SK-N-SH treated with all-trans-retinoic acid at 6 μM for 48 hours (cell line): Measurements from ENCODE around the gene C11orf71.

ENCODE experiments used
- ATAC-seq: fragments of 200-7000 bp; cut with Tn5 transposase; 3 replicates; pipeline ENCODE4 v1.9.1; 2020; ENCODE audit warnings: mild to moderate bottlenecking, moderate library complexity
- ARNTL ChIP-seq: fragments of 450-650 bp; formaldehyde crosslinking; IDR thresholded peaks from 2 replicates; pipeline ENCODE4 v1.5.0; 2020; ENCODE audit warnings: low read depth, mild to moderate bottlenecking, moderate library complexity, borderline replicate concordance
- BACH2 ChIP-seq: fragments of 250-450 bp; sonication (Bioruptor Pico); IDR thresholded peaks from 2 replicates; pipeline ENCODE4 v1.9.0; 2021; ENCODE audit warnings: mild to moderate bottlenecking, borderline replicate concordance
- CSDC2 ChIP-seq: fragments of 250-450 bp; sonication (Bioruptor Pico); IDR thresholded peaks from 2 replicates; pipeline ENCODE4 v1.5.0; 2020; ENCODE audit warnings: mild to moderate bottlenecking, moderate library complexity
- ESRRG ChIP-seq: fragments of 250-450 bp; sonication (Bioruptor Pico); IDR thresholded peaks from 2 replicates; pipeline ENCODE4 v1.6.1; 2021; ENCODE audit warnings: mild to moderate bottlenecking
- GLIS3 ChIP-seq: fragments of 250-450 bp; sonication (Bioruptor Pico); IDR thresholded peaks from 2 replicates; pipeline ENCODE4 v1.5.0; 2020; ENCODE audit warnings: mild to moderate bottlenecking, moderate library complexity
- ISL1 ChIP-seq: fragments of 250-450 bp; sonication (Bioruptor Pico); IDR thresholded peaks from 2 replicates; pipeline ENCODE4 v2.1.2; 2022; ENCODE audit warnings: mild to moderate bottlenecking, moderate library complexity
- OSR1 ChIP-seq: fragments of 250-450 bp; sonication (Bioruptor Pico); IDR thresholded peaks from 2 replicates; pipeline ENCODE4 v1.8.0; 2022; ENCODE audit warnings: moderate library complexity, mild to moderate bottlenecking, inconsistent platforms
- PPARA ChIP-seq: fragments of 250-450 bp; sonication (Bioruptor Pico); IDR thresholded peaks from 2 replicates; pipeline ENCODE4 v1.5.0; 2020; ENCODE audit warnings: mild to moderate bottlenecking, borderline replicate concordance
- RARB ChIP-seq: fragments of 250-450 bp; sonication (Bioruptor Pico); IDR thresholded peaks from 2 replicates; pipeline ENCODE4 v1.8.0; 2021; ENCODE audit warnings: mild to moderate bottlenecking, moderate library complexity
- SNAI2 ChIP-seq: fragments of 250-450 bp; sonication (Bioruptor Pico); IDR thresholded peaks from 2 replicates; pipeline ENCODE4 v1.5.0; 2020; ENCODE audit warnings: mild to moderate bottlenecking, moderate library complexity
- TCF4 ChIP-seq: fragments of 250-450 bp; sonication (Bioruptor Pico); IDR thresholded peaks from 2 replicates; pipeline ENCODE4 v1.8.0; 2021; ENCODE audit warnings: mild to moderate bottlenecking, moderate library complexity, borderline replicate concordance
- TOX ChIP-seq: fragments of 250-450 bp; sonication (Bioruptor Pico); IDR thresholded peaks from 2 replicates; pipeline ENCODE4 v1.8.0; 2021; ENCODE audit warnings: mild to moderate bottlenecking, moderate library complexity, borderline replicate concordance
- ZC3H10 ChIP-seq: fragments of 250-450 bp; sonication (Bioruptor Pico); IDR thresholded peaks from 2 replicates; pipeline ENCODE4 v1.5.1; 2021; ENCODE audit warnings: mild to moderate bottlenecking, moderate library complexity
- ZFP3 ChIP-seq: fragments of 250-450 bp; sonication (Bioruptor Pico); IDR thresholded peaks from 2 replicates; pipeline ENCODE4 v1.5.0; 2020; ENCODE audit warnings: mild to moderate bottlenecking, moderate library complexity
- ZNF565 ChIP-seq: fragments of 450-650 bp; formaldehyde crosslinking; conservative IDR thresholded peaks from 2 replicates; pipeline ENCODE4 v1.5.0; 2020; ENCODE audit warnings: low read depth, mild to moderate bottlenecking, moderate library complexity
- ZNF70 ChIP-seq: fragments of 450-650 bp; formaldehyde crosslinking; IDR thresholded peaks from 2 replicates; pipeline ENCODE4 v1.5.0; 2020; ENCODE audit warnings: mild to moderate bottlenecking, moderate library complexity
- TF ChIP-seq, protein P1 (sequence below): fragments of 250-450 bp; sonication (Bioruptor Pico); IDR thresholded peaks from 2 replicates; pipeline ENCODE4 v1.5.0; 2020; ENCODE audit warnings: mild to moderate bottlenecking, moderate library complexity
- TF ChIP-seq, protein P2 (sequence below): fragments of 250-450 bp; sonication (Bioruptor Pico); IDR thresholded peaks from 2 replicates; pipeline ENCODE4 v1.8.0; 2021; ENCODE audit warnings: low read depth, mild to moderate bottlenecking, moderate library complexity, borderline replicate concordance
- TF ChIP-seq, protein P3 (sequence below): fragments of 250-450 bp; sonication (Bioruptor Pico); IDR thresholded peaks from 2 replicates; pipeline ENCODE4 v1.8.0; 2020; ENCODE audit warnings: mild to moderate bottlenecking, moderate library complexity, borderline replicate concordance
- TF ChIP-seq, protein P4 (sequence below): fragments of 250-450 bp; sonication (Bioruptor Pico); IDR thresholded peaks from 2 replicates; pipeline ENCODE4 v1.5.1; 2020; ENCODE audit warnings: low read depth, mild to moderate bottlenecking, moderate library complexity

Gene C11orf71

DNA sequence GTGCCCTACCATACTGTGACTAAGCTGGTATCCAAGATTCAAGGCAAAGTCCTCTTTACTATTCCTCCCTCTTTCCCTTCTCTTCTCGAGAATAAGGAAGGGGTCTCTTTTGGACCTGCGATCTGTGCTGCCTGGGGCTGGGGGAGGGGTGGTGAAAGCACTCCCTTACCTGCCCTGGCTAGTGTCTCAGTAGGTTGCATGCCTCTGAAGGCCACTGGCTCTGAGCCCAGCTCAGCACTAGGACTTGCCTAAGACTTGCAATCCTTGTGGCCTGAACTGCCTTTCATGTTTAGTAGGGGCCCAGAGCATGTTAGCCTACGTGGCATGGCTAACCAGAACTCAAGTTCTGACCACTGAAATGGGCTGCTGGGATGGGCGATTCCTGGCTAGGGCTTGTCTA is 26.0 kb upstream of the C11orf71 start:
- ATAC-seq = no peak
- TF ChIP-seq, protein P1, sequence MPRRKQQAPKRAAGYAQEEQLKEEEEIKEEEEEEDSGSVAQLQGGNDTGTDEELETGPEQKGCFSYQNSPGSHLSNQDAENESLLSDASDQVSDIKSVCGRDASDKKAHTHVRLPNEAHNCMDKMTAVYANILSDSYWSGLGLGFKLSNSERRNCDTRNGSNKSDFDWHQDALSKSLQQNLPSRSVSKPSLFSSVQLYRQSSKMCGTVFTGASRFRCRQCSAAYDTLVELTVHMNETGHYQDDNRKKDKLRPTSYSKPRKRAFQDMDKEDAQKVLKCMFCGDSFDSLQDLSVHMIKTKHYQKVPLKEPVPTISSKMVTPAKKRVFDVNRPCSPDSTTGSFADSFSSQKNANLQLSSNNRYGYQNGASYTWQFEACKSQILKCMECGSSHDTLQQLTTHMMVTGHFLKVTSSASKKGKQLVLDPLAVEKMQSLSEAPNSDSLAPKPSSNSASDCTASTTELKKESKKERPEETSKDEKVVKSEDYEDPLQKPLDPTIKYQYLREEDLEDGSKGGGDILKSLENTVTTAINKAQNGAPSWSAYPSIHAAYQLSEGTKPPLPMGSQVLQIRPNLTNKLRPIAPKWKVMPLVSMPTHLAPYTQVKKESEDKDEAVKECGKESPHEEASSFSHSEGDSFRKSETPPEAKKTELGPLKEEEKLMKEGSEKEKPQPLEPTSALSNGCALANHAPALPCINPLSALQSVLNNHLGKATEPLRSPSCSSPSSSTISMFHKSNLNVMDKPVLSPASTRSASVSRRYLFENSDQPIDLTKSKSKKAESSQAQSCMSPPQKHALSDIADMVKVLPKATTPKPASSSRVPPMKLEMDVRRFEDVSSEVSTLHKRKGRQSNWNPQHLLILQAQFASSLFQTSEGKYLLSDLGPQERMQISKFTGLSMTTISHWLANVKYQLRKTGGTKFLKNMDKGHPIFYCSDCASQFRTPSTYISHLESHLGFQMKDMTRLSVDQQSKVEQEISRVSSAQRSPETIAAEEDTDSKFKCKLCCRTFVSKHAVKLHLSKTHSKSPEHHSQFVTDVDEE = no peak
- TF ChIP-seq RARB (CRISPR knock-in tag) (no peak), BACH2 (CRISPR knock-in tag) (no peak), ISL1 (CRISPR knock-in tag) (no peak), TOX (no peak), GLIS3 (no peak), PPARA (no peak), TCF4 (CRISPR knock-in tag) (no peak), ESRRG (CRISPR knock-in tag) (no peak), ZFP3 (CRISPR knock-in tag) (no peak), ARNTL (CRISPR knock-in tag) (no peak), OSR1 (CRISPR knock-in tag) (no peak), ZNF565 (CRISPR knock-in tag) (no peak), SNAI2 (CRISPR knock-in tag) (no peak), ZNF70 (no peak)
- TF ChIP-seq, protein P2, sequence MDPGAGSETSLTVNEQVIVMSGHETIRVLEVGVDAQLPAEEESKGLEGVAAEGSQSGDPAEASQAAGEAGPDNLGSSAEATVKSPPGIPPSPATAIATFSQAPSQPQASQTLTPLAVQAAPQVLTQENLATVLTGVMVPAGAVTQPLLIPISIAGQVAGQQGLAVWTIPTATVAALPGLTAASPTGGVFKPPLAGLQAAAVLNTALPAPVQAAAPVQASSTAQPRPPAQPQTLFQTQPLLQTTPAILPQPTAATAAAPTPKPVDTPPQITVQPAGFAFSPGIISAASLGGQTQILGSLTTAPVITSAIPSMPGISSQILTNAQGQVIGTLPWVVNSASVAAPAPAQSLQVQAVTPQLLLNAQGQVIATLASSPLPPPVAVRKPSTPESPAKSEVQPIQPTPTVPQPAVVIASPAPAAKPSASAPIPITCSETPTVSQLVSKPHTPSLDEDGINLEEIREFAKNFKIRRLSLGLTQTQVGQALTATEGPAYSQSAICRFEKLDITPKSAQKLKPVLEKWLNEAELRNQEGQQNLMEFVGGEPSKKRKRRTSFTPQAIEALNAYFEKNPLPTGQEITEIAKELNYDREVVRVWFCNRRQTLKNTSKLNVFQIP = no peak
- TF ChIP-seq, protein P3, sequence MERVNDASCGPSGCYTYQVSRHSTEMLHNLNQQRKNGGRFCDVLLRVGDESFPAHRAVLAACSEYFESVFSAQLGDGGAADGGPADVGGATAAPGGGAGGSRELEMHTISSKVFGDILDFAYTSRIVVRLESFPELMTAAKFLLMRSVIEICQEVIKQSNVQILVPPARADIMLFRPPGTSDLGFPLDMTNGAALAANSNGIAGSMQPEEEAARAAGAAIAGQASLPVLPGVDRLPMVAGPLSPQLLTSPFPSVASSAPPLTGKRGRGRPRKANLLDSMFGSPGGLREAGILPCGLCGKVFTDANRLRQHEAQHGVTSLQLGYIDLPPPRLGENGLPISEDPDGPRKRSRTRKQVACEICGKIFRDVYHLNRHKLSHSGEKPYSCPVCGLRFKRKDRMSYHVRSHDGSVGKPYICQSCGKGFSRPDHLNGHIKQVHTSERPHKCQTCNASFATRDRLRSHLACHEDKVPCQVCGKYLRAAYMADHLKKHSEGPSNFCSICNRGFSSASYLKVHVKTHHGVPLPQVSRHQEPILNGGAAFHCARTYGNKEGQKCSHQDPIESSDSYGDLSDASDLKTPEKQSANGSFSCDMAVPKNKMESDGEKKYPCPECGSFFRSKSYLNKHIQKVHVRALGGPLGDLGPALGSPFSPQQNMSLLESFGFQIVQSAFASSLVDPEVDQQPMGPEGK (CRISPR knock-in tag) = no peak

DNA sequence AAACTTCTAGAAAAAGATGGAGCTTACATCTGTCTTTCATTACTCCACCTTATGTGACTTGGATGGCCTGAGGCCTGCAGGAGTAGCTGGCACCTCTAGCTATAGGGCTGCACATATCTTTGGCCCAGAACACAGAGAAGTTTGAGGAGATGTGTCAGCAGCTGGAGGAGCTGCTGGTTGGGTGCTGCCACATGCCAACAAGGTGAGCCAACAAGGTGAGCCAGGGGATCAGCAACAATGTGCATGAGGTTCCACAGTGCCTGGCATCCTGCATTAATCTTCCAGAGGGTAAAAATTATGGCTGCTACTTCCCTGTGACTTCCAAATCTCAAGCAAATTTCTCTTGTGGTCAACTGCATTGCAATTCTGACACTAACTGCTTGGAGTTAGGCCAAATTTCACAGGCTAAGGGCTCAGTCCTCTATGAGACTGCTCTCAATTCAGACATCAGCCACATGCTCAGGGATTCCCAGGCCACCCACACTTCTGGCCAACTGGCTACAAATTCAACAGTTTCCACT is 16.2 kb upstream of the C11orf71 start:
- TF ChIP-seq CSDC2 = no peak
- no peak for TF ChIP-seq TCF4 (CRISPR knock-in tag)
- ATAC-seq = no peak

DNA sequence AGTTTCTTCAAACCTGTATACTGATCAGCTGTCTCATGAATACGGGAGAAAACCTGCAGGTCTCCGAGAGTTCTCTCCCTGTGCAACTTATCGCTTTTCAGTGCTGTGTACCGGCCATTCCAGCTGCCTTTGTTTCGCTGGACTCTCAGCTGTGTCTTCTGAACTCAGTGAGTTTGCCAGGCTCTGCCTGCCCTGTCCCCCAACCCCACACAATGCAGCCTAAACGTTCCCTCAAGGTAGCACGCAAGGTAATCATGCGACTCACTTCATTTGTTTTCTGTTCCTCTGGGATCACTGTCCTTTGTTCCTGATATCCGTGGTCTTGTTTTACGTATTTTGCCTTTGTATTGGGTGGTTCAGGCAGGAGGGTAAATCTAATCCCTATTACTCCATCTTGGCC is 13.6 kb upstream of the C11orf71 start:
- no peak for ATAC-seq
- TF ChIP-seq TOX (no peak), ZFP3 (CRISPR knock-in tag) (no peak), ARNTL (CRISPR knock-in tag) (no peak), ESRRG (CRISPR knock-in tag) (no peak), GLIS3 (no peak), PPARA (no peak), ISL1 (CRISPR knock-in tag) (no peak), CSDC2 (no peak), ZNF70 (no peak), ZNF565 (CRISPR knock-in tag) (no peak), RARB (CRISPR knock-in tag) (no peak), OSR1 (CRISPR knock-in tag) (no peak), ZC3H10 (CRISPR knock-in tag) (no peak), TCF4 (CRISPR knock-in tag) (no peak), SNAI2 (CRISPR knock-in tag) (no peak)
- TF ChIP-seq, protein P2 = no peak
- TF ChIP-seq, protein P4, sequence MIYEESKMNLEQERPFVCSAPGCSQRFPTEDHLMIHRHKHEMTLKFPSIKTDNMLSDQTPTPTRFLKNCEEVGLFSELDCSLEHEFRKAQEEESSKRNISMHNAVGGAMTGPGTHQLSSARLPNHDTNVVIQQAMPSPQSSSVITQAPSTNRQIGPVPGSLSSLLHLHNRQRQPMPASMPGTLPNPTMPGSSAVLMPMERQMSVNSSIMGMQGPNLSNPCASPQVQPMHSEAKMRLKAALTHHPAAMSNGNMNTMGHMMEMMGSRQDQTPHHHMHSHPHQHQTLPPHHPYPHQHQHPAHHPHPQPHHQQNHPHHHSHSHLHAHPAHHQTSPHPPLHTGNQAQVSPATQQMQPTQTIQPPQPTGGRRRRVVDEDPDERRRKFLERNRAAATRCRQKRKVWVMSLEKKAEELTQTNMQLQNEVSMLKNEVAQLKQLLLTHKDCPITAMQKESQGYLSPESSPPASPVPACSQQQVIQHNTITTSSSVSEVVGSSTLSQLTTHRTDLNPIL = no peak
- TF ChIP-seq, protein P1 = no peak
- TF ChIP-seq, all 23 proteins: peak for 0
